Measurements from ENCODE around the gene OCA2.

Gene OCA2

DNA sequence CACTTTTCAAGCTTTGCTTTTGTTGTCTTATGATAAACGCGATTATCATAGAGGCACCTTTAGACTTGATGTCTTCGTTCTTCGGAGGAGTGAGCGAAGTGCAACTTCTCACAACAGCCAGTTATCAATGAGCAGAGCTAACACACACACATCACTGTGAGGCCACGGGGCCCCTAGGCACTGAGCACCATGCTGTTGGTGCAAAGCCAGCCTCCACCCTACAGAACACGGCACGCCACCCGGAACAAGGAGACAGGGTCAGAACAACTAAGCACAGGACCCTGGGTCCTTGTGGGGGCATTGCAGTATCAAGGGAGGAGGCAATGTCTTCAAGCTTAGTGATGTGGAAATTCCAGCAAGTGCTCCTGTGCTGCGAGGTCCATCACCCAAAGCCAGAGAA, 244.5 kb downstream of the OCA2 start:
- TF ChIP-seq, protein P1, sequence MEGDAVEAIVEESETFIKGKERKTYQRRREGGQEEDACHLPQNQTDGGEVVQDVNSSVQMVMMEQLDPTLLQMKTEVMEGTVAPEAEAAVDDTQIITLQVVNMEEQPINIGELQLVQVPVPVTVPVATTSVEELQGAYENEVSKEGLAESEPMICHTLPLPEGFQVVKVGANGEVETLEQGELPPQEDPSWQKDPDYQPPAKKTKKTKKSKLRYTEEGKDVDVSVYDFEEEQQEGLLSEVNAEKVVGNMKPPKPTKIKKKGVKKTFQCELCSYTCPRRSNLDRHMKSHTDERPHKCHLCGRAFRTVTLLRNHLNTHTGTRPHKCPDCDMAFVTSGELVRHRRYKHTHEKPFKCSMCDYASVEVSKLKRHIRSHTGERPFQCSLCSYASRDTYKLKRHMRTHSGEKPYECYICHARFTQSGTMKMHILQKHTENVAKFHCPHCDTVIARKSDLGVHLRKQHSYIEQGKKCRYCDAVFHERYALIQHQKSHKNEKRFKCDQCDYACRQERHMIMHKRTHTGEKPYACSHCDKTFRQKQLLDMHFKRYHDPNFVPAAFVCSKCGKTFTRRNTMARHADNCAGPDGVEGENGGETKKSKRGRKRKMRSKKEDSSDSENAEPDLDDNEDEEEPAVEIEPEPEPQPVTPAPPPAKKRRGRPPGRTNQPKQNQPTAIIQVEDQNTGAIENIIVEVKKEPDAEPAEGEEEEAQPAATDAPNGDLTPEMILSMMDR (IDR thresholded peaks at IDR 0.05; ENCODE audit: insufficient read depth, low read length, poor library complexity, severe bottlenecking) = no peak
- TF ChIP-seq EZH2phosphoT487 (conservative IDR thresholded peaks at IDR 0.05; ENCODE audit: low read length) = no peak
- no peaks in the 10 kb centered on the region for H3K9me3 ChIP-seq (ENCODE audit: insufficient read depth, low read length)
- no peak overlapping the region for H3K9ac ChIP-seq (ENCODE audit: low read length)
- H3F3A ChIP-seq (ENCODE audit: insufficient read depth) = no peaks in the 10 kb centered on the region
- H4K20me1 ChIP-seq (ENCODE audit: low read depth, low read length) = no peaks in the 10 kb centered on the region
- H3K36me3 ChIP-seq (ENCODE audit: low read length) = no peaks in the 10 kb centered on the region
- H3K4me2 ChIP-seq (ENCODE audit: low read depth, low read length, poor library complexity, severe bottlenecking) = no peak overlapping the region
- no peak overlapping the region for H3K4me3 ChIP-seq (ENCODE audit: insufficient read depth, low read length, poor library complexity, severe bottlenecking)
- H3K27me3 ChIP-seq (ENCODE audit: low read length) = no peaks in the 10 kb centered on the region
- H2AFZ ChIP-seq (ENCODE audit: low read depth, low read length, severe bottlenecking) = no peak overlapping the region
- H3K9me2 ChIP-seq (replicated peaks; ENCODE audit: insufficient read depth, low read length) = no peaks in the 10 kb centered on the region
- no peak overlapping the region for H3K27ac ChIP-seq (ENCODE audit: low read depth, low read length)
- no peaks in the 10 kb centered on the region for H3K79me2 ChIP-seq (ENCODE audit: insufficient read depth, low read length)

DNA sequence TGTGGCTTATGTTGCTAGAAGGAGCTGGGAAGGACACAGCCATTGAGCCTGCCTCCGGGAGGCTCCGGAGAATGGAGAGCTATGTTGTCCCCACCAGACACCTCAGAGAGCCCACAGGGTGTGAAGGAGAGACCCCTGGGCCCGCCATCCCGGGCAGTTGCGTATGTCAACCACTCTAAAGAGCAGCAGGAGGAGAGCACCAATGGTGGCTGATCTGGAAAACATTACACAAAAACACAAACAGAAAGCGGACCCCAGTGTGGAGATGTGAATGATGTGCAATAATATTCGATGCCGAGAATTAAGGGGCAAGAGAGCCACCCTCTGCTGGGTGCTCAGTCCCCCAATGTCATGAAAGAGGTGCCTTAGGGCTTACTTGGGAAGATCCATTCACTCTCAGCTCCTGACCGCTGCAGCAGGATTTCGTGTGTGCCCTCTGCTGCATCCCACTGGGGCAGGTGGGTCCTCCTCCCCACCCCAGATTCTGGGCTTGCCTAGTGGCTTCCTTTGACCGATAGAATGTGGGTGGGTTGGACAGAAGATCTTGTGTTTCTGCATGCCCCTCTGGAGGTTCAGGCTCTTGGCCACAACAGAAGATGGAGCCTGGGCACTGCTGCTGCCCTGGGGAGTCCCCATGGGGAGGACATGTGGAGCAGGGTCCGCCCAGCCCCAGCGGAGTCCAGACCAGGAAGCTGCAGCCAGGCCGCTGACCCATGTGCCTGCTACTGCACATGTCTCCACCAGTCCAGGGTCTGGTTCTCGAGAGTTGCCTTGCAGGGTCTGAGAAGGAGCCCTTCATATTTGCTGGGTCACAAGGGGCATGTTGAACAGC, 245.3 kb downstream of the OCA2 start:
- H3F3A ChIP-seq (ENCODE audit: insufficient read depth) = no peaks in the 10 kb centered on the region
- H3K9me2 ChIP-seq (replicated peaks; ENCODE audit: insufficient read depth, low read length) = no peaks in the 10 kb centered on the region
- H3K4me3 ChIP-seq (ENCODE audit: insufficient read depth, low read length, poor library complexity, severe bottlenecking) = no peak overlapping the region
- H3K9ac ChIP-seq (ENCODE audit: low read length) = no peak overlapping the region
- no peaks in the 10 kb centered on the region for H3K79me2 ChIP-seq (ENCODE audit: insufficient read depth, low read length)
- no peak overlapping the region for H3K27ac ChIP-seq (ENCODE audit: low read depth, low read length)
- H3K36me3 ChIP-seq (ENCODE audit: low read length) = no peaks in the 10 kb centered on the region
- H2AFZ ChIP-seq (ENCODE audit: low read depth, low read length, severe bottlenecking) = no peak overlapping the region
- no peaks in the 10 kb centered on the region; the same call in 1 of the 2 replicates for H3K9me3 ChIP-seq (ENCODE audit: insufficient read depth, low read length)
- no peaks in the 10 kb centered on the region for H3K27me3 ChIP-seq (ENCODE audit: low read length)
- no peak for TF ChIP-seq EZH2phosphoT487 (conservative IDR thresholded peaks at IDR 0.05; ENCODE audit: low read length)
- TF ChIP-seq, protein P1 (IDR thresholded peaks at IDR 0.05; ENCODE audit: insufficient read depth, low read length, poor library complexity, severe bottlenecking) = no peak
- H3K4me2 ChIP-seq (ENCODE audit: low read depth, low read length, poor library complexity, severe bottlenecking) = no peak overlapping the region
- H4K20me1 ChIP-seq (ENCODE audit: low read depth, low read length) = no peaks in the 10 kb centered on the region

DNA sequence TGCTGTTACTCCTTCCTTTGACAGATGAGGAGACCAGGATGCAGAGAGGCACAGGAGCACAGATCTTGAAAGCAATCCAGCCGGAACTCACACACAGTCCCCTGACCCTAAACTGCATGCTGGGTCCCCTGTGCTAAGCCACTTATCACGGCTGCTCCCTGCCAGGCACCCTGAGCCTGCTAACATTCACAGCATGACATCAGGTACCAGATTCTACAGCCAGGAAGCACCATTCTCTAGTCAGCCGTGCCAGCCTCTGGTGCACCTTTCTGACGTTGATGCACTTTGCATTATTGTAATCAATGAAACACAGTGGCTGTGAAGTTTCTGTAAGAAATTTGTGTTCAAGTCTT, 247.3 kb downstream of the OCA2 start:
- TF ChIP-seq, protein P1 (IDR thresholded peaks at IDR 0.05; ENCODE audit: insufficient read depth, low read length, poor library complexity, severe bottlenecking) = no peak
- TF ChIP-seq EZH2phosphoT487 (conservative IDR thresholded peaks at IDR 0.05; ENCODE audit: low read length) = no peak
- H3K79me2 ChIP-seq (ENCODE audit: insufficient read depth, low read length) = no peaks in the 10 kb centered on the region
- H3F3A ChIP-seq (ENCODE audit: insufficient read depth) = no peaks in the 10 kb centered on the region
- no peaks in the 10 kb centered on the region for H3K27me3 ChIP-seq (ENCODE audit: low read length)
- no peak overlapping the region for H3K4me2 ChIP-seq (ENCODE audit: low read depth, low read length, poor library complexity, severe bottlenecking)
- H3K27ac ChIP-seq (ENCODE audit: low read depth, low read length) = no peak overlapping the region
- H2AFZ ChIP-seq (ENCODE audit: low read depth, low read length, severe bottlenecking) = no peak overlapping the region
- H3K36me3 ChIP-seq (ENCODE audit: low read length) = no peaks in the 10 kb centered on the region
- H3K9ac ChIP-seq (ENCODE audit: low read length) = no peak overlapping the region
- H3K9me3 ChIP-seq (ENCODE audit: insufficient read depth, low read length) = no peaks in the 10 kb centered on the region; the same call in 1 of the 2 replicates
- H3K4me3 ChIP-seq (ENCODE audit: insufficient read depth, low read length, poor library complexity, severe bottlenecking) = no peak overlapping the region
- no peaks in the 10 kb centered on the region for H4K20me1 ChIP-seq (ENCODE audit: low read depth, low read length)
- no peaks in the 10 kb centered on the region for H3K9me2 ChIP-seq (replicated peaks; ENCODE audit: insufficient read depth, low read length)
